ENCODE data around the gene TMEM184B.
"Not testable (repeated sequence)": the region's sequence is repeated elsewhere in the genome, so short reads cannot be mapped to it uniquely, and the experiment has no call there.

Gene TMEM184B

DNA sequence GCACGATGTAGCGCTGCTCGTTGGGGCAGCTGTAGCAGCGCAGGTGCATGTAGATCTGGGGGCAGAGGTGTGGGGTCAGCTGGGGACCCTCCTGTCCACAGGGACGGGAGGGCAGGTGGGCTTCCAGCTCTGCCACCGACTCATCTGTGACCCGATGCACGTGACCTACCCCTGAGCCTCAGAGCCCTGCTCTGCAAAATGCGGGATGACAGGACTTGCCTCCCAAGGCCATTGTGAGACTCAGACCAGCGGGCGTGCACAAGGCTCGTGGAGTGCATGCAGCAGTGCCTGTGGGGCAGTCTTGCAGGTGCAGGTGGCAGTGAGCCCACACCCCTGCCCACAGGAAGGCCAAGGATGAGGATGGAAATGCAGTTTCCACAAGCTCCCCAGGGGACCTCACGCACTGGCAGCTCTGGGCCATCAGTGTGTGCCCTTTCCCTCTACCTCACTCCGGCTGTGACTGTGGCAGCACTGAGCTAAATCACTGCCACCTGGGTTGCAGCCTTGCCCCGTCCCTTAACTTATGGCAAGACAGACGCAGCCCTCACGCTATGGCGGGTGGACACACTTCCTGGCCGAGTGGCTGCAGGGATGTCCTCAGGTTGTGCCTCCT lies 26.7 kb downstream of the TMEM184B start:
- no peak for DNase-seq

GRCh38 chr22:38244106-38244505 lies 28.7 kb downstream of the TMEM184B start:
- no peak for DNase-seq

- DNase-seq, result no peak
Observed at GRCh38 chr22:38243007-38243765, 29.6 kb downstream of the TMEM184B start.

DNA sequence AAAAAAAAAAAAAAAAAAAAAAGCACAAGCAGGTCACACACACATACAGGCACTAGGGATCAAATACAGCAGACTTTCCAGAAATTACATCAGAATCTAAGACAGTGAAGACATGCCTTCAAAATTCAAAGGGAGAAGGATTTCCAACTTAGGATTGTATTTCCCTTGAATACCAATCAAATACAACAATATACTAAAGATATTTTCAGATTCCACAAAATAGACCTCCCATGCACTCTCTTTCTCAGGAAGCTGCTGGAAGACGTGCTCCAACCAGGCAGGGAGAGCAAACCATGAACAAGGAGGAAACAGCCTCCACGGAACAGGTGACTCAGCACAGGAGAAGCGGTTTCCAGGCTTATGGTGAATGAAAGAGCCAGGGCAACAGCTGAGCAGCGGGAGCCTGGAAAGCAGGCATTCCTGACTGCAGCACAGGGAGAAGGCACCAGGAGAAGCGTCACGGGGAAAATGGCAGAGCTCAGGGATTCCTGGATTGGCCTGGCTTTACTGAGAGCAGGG lies 32.0 kb downstream of the TMEM184B start:
- peak; percentile 49 for DNase-seq

- no peak for DNase-seq
Observed at GRCh38 chr22:38239101-38239761, 33.6 kb downstream of the TMEM184B start.

- no peak for DNase-seq
Observed at GRCh38 chr22:38238519-38239071, 34.2 kb downstream of the TMEM184B start.

DNA sequence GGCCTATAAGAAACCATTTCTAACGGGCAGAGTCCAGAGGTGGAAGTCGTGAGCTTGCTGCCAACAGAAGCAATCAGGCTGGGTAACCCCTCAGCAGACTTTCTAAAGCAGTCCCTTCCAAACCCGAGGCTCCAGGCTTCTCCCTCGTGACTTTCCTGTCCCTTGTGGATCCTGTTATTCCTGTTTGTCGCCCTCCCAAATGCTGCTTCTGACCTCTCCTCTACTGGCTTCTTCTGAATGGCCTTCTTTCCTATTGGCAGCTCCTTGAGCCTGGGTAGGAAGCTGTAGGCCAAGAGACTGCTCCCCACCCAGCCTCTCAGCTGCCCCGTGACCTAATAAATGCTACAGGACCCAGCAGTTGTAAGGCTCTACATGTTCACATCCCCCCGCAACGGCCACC lies 36.0 kb downstream of the TMEM184B start:
- no peak for DNase-seq

DNA sequence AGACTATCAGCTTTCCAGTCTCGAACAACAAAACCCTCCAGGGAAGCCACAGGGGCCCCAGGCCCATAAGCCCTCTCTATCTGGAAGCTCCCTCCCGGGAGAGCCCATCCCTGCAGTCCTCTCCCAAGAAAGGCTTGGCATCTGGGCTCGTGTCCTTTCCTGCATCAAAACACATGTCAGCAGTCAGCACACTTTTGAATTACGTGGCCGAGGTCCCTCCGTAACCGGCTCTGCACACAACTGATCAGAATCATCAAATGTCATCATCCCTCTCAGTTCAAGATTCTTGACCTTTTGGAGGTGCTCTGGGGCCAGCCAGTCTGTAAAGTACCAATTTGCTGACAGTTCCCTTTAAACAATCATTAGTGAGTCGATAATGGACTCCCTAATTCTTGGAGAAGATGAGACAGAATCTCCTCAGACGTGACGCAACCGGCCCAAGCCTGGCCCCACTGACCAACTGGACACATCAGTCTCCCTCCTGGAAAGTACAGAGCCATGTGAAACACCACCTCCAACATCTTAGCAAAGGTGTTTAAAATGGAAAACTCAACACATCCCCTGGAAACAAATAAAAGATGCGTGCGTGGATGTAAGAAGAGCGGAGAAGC lies 37.5 kb downstream of the TMEM184B start:
- DNase-seq, result no peak

DNA sequence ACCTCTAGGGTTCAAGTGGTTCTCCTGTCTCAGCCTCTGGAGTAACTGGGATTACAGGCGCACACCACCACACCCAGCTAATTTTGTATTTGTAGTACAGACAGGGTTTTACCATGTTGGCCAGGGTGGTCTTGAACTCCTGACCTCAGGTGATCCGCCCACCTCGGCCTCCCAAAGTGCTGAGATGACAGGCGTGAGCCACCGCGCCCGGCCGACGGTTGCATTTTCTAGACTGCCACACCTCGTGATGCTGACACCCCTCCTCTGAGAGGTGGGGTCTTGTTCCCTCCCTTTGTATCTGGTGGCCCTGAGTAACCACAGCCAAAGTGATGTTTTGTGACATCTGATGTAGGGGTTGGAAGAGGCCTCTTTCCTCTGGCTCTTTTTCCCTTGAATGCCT lies 39.0 kb downstream of the TMEM184B start:
- DNase-seq, result not testable (repeated sequence)

DNA sequence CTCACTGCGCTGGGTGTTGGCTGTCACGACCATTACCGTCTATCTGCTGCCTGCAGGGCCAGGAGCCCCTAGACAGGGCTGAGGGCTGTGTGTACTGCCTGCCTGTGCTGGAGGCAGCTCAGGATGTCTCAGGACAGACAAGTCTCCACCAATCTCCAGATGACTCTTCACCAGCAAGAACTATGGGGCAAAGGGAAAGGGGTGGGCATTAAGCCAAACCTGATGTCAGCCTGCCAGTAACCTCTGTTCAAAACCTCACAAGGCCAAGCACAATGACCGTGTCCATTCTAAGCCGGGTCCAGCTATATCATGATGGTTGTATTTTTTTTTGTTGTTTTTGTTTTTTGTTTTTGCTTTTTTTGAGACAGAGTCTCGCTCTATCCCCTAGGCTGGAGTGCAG lies 39.4 kb downstream of the TMEM184B start:
- no peak for DNase-seq

DNA sequence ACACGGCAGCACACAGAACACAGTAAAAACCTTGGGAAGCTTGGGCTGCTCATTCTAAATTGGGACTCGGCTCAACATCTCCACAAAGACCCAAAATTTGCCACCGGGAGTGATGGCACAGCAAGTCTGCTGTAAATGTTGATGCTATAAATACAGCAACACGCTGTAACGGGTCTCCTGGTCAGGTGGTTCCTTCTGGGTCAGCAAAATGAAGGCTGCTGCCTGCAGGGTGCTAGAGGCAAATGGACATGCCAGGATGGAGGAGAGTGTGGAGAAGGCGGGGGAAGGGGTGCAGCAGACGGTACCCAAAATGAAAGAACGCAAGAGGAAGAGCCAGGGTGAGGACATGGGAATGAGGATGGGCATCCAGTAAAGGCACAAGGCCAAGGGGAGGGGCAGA lies 40.6 kb downstream of the TMEM184B start:
- no peak for DNase-seq

DNA sequence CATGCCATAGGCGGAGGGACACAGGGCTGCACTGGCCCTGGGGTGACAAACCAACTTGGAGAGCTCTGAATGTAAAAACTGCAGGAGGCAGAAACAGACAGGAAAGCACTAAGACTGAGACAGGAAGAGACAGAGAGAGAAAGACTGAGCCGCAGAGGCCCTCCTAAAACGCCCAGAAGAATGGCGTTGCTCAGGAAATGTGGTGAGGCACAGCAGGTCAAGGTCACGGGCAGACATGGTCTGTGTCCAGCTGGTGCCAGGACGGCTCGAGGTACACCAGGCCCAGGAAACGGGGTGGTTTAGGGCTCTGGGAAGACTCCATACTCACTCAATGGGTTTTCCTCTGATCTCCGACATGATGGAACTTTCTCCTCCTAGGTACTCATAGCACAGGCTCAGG lies 41.9 kb downstream of the TMEM184B start:
- no peak for DNase-seq

GRCh38 chr22:38230108-38230825 lies 42.5 kb downstream of the TMEM184B start:
- peak; percentile 9 for DNase-seq

GRCh38 chr22:38228873-38229740 lies 43.7 kb downstream of the TMEM184B start:
- no peak for DNase-seq

GRCh38 chr22:38228326-38228872 lies 44.4 kb downstream of the TMEM184B start:
- DNase-seq, result no peak

- no peak for DNase-seq
Observed at GRCh38 chr22:38226853-38227649, 45.8 kb downstream of the TMEM184B start.

- no peak for DNase-seq
Observed at GRCh38 chr22:38223289-38223960, 49.4 kb downstream of the TMEM184B start.

- DNase-seq, result no peak
Observed at GRCh38 chr22:38222797-38223119, 50.1 kb downstream of the TMEM184B start.

DNA sequence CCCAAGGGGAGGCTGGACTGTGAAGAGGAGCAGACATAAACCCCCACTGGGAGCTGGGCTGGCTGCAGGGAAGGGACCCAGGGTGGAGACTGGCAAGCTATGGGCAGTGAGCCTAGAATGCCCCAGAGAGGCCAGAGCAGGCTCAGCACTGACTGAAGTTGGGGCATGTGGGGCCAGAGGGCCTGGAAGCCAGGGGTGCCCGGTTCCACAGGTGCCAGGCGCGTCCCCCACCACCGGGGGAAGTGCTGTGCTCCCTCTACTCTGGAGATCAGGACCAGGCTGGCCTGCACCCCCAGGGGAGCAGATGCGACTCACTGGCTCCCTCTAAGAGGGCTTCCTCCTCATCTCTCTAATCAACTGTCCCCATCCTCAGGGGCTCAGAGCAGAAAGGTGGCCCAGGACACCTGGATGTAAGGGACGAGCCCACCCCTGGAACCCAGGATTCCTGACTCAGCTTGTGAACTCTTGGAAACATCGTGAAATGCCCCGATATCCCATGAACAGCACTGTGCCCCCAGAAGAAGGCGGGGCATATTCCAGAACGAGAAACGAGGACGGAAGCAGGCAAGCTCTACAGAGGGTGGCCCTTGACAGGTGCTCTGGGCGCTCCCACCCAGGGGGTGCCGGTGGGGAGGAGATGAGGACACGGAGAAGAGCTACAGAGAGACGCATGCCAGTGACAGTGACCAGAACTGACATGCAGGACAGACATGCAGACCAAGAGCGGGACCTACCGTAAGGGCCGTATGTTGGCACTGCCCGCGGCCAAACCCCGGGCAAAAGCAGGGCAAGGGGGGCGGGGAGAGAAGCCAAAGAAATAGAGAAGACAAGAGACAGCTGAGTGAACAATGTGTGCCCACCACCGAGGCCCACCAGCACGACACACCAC lies 50.7 kb downstream of the TMEM184B start:
- no peak for DNase-seq
